CD14-positive monocyte (primary cell): ENCODE results near the gene SLC38A2. TPM values are rescaled to one million over a fixed set of nuclear protein-coding genes. Genes with fewer than 3 reads are reported as not detected.
A peak's percentile ranks its signal among the peaks of the same experiment; 100 is the strongest.

Experiments
- DNase-seq, 3 donors: peaks; one replicate each; pipeline ENCODE4 v3.0.0-alpha.2; 2011 to 2022
- H2AFZ ChIP-seq: 2 replicates; pipeline ENCODE4 v1.6.0; 2012; ENCODE audit warnings: mild to moderate bottlenecking, low read depth, low read length, inconsistent platforms; ENCODE audit not compliant: insufficient read depth, poor library complexity, severe bottlenecking
- H3K27ac ChIP-seq, 2 donors: 1 replicate in 1 of 2; 2 replicates in 1 of 2; pipeline ENCODE4 v1.5.1; 2012 to 2013; ENCODE audit warnings: low read length in 2 of 2, control low read depth in 1 of 2, inconsistent platforms in 1 of 2, low read depth in 1 of 2, mild to moderate bottlenecking in 1 of 2
- H3K27me3 ChIP-seq, 2 donors: one replicate each; pipeline versions ENCODE4 v1.6.0 to v1.6.1; 2011 to 2013; ENCODE audit warnings: low read length in 2 of 2; ENCODE audit not compliant: control insufficient read depth in 2 of 2, insufficient read depth in 2 of 2
- H3K36me3 ChIP-seq, 2 donors: replicated peaks in 1 of 2; 1 replicate in 1 of 2; 2 replicates in 1 of 2; pipeline versions ENCODE4 v1.5.1 to v1.6.1; 2012 to 2013; ENCODE audit warnings: low read length in 2 of 2, control low read depth in 1 of 2, inconsistent platforms in 1 of 2, mild to moderate bottlenecking in 1 of 2; ENCODE audit not compliant: insufficient read depth in 2 of 2, control insufficient read depth in 1 of 2
- H3K4me1 ChIP-seq, 2 donors: 1 replicate in 1 of 2; 2 replicates in 1 of 2; pipeline versions ENCODE4 v1.5.1 to v1.6.1; 2012 to 2013; ENCODE audit warnings: low read length in 2 of 2, control low read depth in 1 of 2, inconsistent platforms in 1 of 2, mild to moderate bottlenecking in 1 of 2, moderate library complexity in 1 of 2; ENCODE audit not compliant: insufficient read depth in 2 of 2, control insufficient read depth in 1 of 2
- H3K4me2 ChIP-seq: replicated peaks from 2 replicates; pipeline ENCODE3; 2012; ENCODE audit warnings: low read length, moderate library complexity, mild to moderate bottlenecking; ENCODE audit not compliant: poor library complexity, severe bottlenecking; ENCODE audit errors: extremely low read depth
- H3K4me3 ChIP-seq, 3 experiments: fragments of 200-600 bp in 1 of 3; sonication (generic) in 1 of 3; replicated peaks in 1 of 3; 1 replicate in 2 of 3; 2 replicates in 1 of 3; pipeline ENCODE4 v1.5.1; 2011 to 2013; ENCODE audit warnings: low read length in 3 of 3, mild to moderate bottlenecking in 3 of 3, control low read depth in 2 of 3, low read depth in 2 of 3, inconsistent platforms in 1 of 3, moderate library complexity in 1 of 3
- H3K79me2 ChIP-seq: 2 replicates; pipeline ENCODE4 v1.6.0; 2012; ENCODE audit warnings: mild to moderate bottlenecking, control low read depth, inconsistent platforms, low read length, moderate library complexity; ENCODE audit not compliant: insufficient read depth
- H3K9ac ChIP-seq: 2 replicates; pipeline ENCODE4 v1.6.0; 2017; ENCODE audit warnings: low read length, mild to moderate bottlenecking; ENCODE audit not compliant: insufficient read depth, poor library complexity, severe bottlenecking
- H3K9me3 ChIP-seq, 2 donors: replicated peaks in 1 of 2; 1 replicate in 1 of 2; 2 replicates in 1 of 2; pipeline versions ENCODE4 v1.5.1 to v1.6.1; 2012 to 2013; ENCODE audit warnings: low read length in 2 of 2, control low read depth in 1 of 2; ENCODE audit not compliant: control insufficient read depth in 1 of 2, insufficient read depth in 1 of 2
- H4K20me1 ChIP-seq: 2 replicates; pipeline ENCODE4 v1.6.0; 2012; ENCODE audit warnings: mild to moderate bottlenecking, low read length, control low read depth, moderate library complexity; ENCODE audit not compliant: insufficient read depth
- H3K27ac Mint-ChIP-seq, 7 donors: one replicate each; pipeline ENCODE4 v1.8.0; 2020; ENCODE audit warnings: mild to moderate bottlenecking in 7 of 7, mixed read lengths in 7 of 7, moderate library complexity in 6 of 7, inconsistent platforms in 2 of 7
- H3K27me3 Mint-ChIP-seq, 3 donors: one replicate each; pipeline ENCODE4 v1.8.0; 2021 to 2022; ENCODE audit warnings: low read depth in 3 of 3, mild to moderate bottlenecking in 3 of 3, mixed read lengths in 3 of 3, moderate library complexity in 3 of 3, inconsistent platforms in 1 of 3
- H3K36me3 Mint-ChIP-seq, 2 donors: one replicate each; pipeline ENCODE4 v1.8.0; 2020; ENCODE audit warnings: mixed read lengths in 2 of 2, inconsistent platforms in 1 of 2, mild to moderate bottlenecking in 1 of 2
- H3K4me1 Mint-ChIP-seq: one replicate; pipeline ENCODE4 v1.8.0; 2020; ENCODE audit warnings: mild to moderate bottlenecking, mixed read lengths
- H3K4me3 Mint-ChIP-seq, 2 donors: one replicate each; pipeline ENCODE4 v1.8.0; 2020; ENCODE audit warnings: mild to moderate bottlenecking in 2 of 2, mixed read lengths in 2 of 2, moderate library complexity in 1 of 2
- H3K9me3 Mint-ChIP-seq, 7 donors: one replicate each; pipeline ENCODE4 v1.8.0; 2020 to 2022; ENCODE audit warnings: mixed read lengths in 7 of 7, mild to moderate bottlenecking in 6 of 7, moderate library complexity in 6 of 7, inconsistent platforms in 2 of 7
- CTCF ChIP-seq: fragments of 200-600 bp; IDR thresholded peaks from one replicate; pipeline ENCODE4 v1.8.0; 2022; ENCODE audit warnings: antibody characterized with exemption, mild to moderate bottlenecking
- WGBS: methylation state at CpG from one replicate; pipeline ENCODE4 v1.1.5; 2013; ENCODE audit warnings: missing lambda C conversion rate; ENCODE audit not compliant: insufficient coverage; 5-methylcytosine and 5-hydroxymethylcytosine counted together
- intact Hi-C, 2 donors: fragments of 100-400 bp; cut with micrococcal nuclease; formaldehyde crosslinking; loops; one replicate each; pipeline versions ENCODE4 v1.15.0 to v1.15.1; 2023
- polyA plus RNA-seq, 3 donors: library from polyadenylated mRNA; depleted of rRNA in 1 of 3; unstranded in 2 of 3; stranded (reverse) in 1 of 3; fragments of 300-500 nt in 2 of 3; fragments of >200 nt in 1 of 3; fragmentation: Illumina TruSeq in 2 of 3; gene quantifications; 1 replicate in 2 of 3; 2 replicates in 1 of 3; pipeline ENCODE4 v1.2.3, GENCODE V29; 2012 to 2021

SLC38A2 gene
- polyA plus RNA-seq, 3 donors: 33.8 to 116 (median 48.7) TPM

- Mint-ChIP-seq H3K27ac (no peak overlapping the region), H3K9me3 (peaks cover 0 to 3% (median 0%) of the 10 kb centered on the region in 7 donors), H3K27me3 (peaks cover 0 to 4% (median 2%) of the 10 kb centered on the region in 3 donors), H3K4me3 (no peak overlapping the region), H3K4me1 (no peaks in the 10 kb centered on the region), H3K36me3 (no peaks in the 10 kb centered on the region)
- Histone ChIP-seq H3K9ac (no peak overlapping the region), H3K36me3 (no peaks in the 10 kb centered on the region), H3K27ac (no peak overlapping the region), H3K27me3 (no peaks in the 10 kb centered on the region), H3K4me1 (no peaks in the 10 kb centered on the region), H3K4me2 (no peak overlapping the region), H3K79me2 (no peaks in the 10 kb centered on the region), H3K9me3 (no peaks in the 10 kb centered on the region), H4K20me1 (no peaks in the 10 kb centered on the region), H2AFZ (no peak overlapping the region), H3K4me3 (no peak overlapping the region)
- DNase-seq: peak in 2 of 3 donors; percentile 30 to 42
- 89% methylated on average over 3 of the region's 3 CpGs for WGBS
- intact Hi-C loops: loop anchor here in 1 of 2 donors (10.0 kb wide), 1 partner anchor 672 kb away; no protein-coding TSS in a partner anchor
- peak; percentile 61 for TF ChIP-seq CTCF
Measured at GRCh38 chr12:46342562-46343033, 30.0 kb downstream of the SLC38A2 start.

- Histone ChIP-seq H3K9me3 (no peaks in the 10 kb centered on the region), H3K9ac (no peak overlapping the region), H3K27me3 (no peaks in the 10 kb centered on the region), H3K36me3 (no peaks in the 10 kb centered on the region), H3K4me1 (no peaks in the 10 kb centered on the region), H4K20me1 (no peaks in the 10 kb centered on the region), H3K27ac (no peak overlapping the region), H3K4me2 (no peak overlapping the region), H3K4me3 (no peak overlapping the region), H2AFZ (no peak overlapping the region), H3K79me2 (no peaks in the 10 kb centered on the region)
- H3K27ac Mint-ChIP-seq: no peak overlapping the region
- no peaks in the 10 kb centered on the region for H3K4me1 Mint-ChIP-seq
- H3K9me3 Mint-ChIP-seq: peaks cover 0 to 2% (median 0%) of the 10 kb centered on the region in 7 donors
- DNase-seq: no peak
- H3K27me3 Mint-ChIP-seq: peaks cover 0 to 3% (median 2%) of the 10 kb centered on the region in 3 donors
- TF ChIP-seq CTCF: no peak
- intact Hi-C loops: no loop called here
- no peaks in the 10 kb centered on the region for H3K36me3 Mint-ChIP-seq
- H3K4me3 Mint-ChIP-seq: no peak overlapping the region
Measured at GRCh38 chr12:46339051-46339450, 33.5 kb downstream of the SLC38A2 start.
